Activated CD8-positive, alpha-beta memory T cell treated with anti-CD3 and anti-CD28 coated beads, Interleukin-2, amount 10 ng/mL, durations not matched to agents 7 days and 5 days (primary cell): ENCODE data around the gene TMEM255B. TPM values are rescaled to one million over a fixed set of nuclear protein-coding genes. Genes with fewer than 3 reads are reported as not detected.

Experiments
- ATAC-seq: fragments of 150-1000 bp; cut with Tn5 transposase; one replicate; pipeline ENCODE4 v1.10.0; 2021; ENCODE audit warnings: moderate library complexity
- CTCF ChIA-PET: fragments of 350-600 bp; sonication (Branson Sonifier 250); formaldehyde crosslinking; loops from one replicate; lab custom pipeline; 2021; ENCODE audit warnings: antibody characterized with exemption; lab: Charles Lee
- DNase-seq: peaks from one replicate; pipeline ENCODE4 v3.0.0-alpha.2; 2020
- H3K27ac Mint-ChIP-seq: one replicate; pipeline ENCODE4 v1.8.0; 2021; ENCODE audit warnings: mild to moderate bottlenecking, mixed read lengths
- H3K27me3 Mint-ChIP-seq: one replicate; pipeline ENCODE4 v1.8.0; 2021; ENCODE audit warnings: mixed read lengths
- H3K36me3 Mint-ChIP-seq: one replicate; pipeline ENCODE4 v1.8.0; 2021; ENCODE audit warnings: mild to moderate bottlenecking, mixed read lengths
- H3K4me1 Mint-ChIP-seq: one replicate; pipeline ENCODE4 v1.8.0; 2021; ENCODE audit warnings: mixed read lengths
- H3K4me3 Mint-ChIP-seq: one replicate; pipeline ENCODE4 v1.8.0; 2021; ENCODE audit warnings: mild to moderate bottlenecking, moderate library complexity, mixed read lengths
- H3K9me3 Mint-ChIP-seq: one replicate; pipeline ENCODE4 v1.8.0; 2022; ENCODE audit warnings: low read depth, mixed read lengths
- total RNA-seq, 2 experiments: library from RNA; stranded (reverse); gene quantifications; one replicate each; pipeline ENCODE4 v1.2.3, GENCODE V29; 2021

TMEM255B gene
- total RNA-seq, 2 experiments from 2014 or later: 0.87 to 1.3 TPM

DNA sequence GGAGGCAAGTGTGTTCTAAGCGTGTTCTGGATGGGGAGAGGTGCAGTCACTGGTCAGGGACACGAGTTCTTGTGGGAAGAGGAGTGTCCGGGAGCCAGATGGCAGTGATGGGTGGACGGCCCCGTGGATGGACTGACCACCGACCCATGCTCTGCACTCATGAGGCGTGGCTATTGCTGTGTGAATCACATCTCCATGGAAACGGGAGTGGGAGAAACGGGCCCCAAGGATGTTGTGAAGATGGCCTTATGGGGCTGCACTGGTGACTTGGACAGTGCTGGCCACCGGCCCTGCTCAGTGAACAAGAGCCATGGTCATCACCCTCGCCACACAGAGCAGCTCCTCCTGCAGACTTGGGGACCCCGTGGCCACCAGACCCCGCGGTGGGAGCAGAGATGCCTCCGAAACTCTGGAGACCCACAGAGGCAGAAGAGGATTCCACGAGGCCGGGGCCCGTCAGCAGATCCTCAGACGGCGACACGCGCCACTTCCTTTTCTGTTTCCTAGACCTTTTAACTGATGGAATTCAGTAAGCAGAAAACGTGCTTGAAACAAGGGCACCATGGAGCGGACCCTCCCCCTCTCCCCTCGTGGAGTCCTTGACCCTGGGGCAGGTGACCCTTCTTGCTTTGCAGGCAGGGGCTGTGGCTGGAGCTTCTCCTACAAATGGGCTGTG lies 57.4 kb downstream of the TMEM255B start:
- peak overlapping the region; percentile 79 for H3K4me3 Mint-ChIP-seq
- no peaks in the 10 kb centered on the region for H3K36me3 Mint-ChIP-seq
- H3K9me3 Mint-ChIP-seq: no peaks in the 10 kb centered on the region
- H3K4me1 Mint-ChIP-seq: peaks cover 19% of the 10 kb centered on the region
- H3K27me3 Mint-ChIP-seq: peaks cover 3% of the 10 kb centered on the region
- DNase-seq (no peak), ATAC-seq (peak; percentile 8)
- H3K27ac Mint-ChIP-seq: peak overlapping the region; percentile 46
- CTCF ChIA-PET: interaction anchor here (0.5 to 2.1 kb wide), 7 partner anchors 89 to 412 kb away, joined by 3 to 7 read pairs (median 3); no protein-coding TSS in a partner anchor

DNA sequence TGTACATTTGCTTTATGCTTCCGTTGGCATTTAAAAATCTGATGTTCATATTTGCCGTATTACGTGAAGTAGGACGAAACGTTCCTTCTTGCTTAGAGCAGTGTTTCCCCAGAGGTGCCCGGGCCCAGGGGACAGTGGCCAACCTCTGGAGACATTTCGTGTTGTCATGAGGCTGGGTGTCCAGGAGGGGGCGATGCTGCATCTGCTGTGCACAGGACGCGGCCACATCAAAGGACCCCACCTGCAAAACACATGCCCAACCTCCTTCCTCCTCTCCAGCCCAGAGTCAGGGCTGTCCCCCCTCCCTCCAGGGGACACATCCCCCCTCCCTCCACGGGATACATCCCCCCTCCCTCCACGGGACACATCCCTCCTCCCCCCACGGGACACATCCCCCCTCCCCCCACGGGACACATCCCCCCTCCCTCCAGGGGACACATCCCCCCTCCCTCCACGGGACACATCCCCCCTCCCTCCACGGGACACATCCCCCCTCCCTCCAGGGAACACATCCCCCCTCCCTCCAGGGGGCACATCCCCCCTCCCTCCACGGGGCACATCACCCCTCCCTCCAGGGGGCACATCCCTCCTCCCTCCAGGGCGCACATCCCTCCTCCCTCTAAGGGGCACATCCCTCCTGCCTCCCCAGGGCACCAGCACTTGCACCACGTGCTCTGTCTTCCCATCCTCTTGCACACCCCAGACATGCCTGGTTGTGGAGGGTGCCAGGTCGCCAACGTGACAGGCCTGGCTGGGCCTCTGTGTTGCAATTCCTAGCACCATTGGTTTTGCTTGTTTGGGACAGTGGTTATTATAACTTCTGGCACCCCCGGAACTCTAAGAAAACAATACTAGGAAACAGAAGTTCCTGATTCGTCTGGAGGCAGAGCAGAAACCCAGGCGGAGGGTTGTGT lies 58.2 kb downstream of the TMEM255B start:
- peak; percentile 81 for ATAC-seq
- H3K4me1 Mint-ChIP-seq: peaks cover 19% of the 10 kb centered on the region
- H3K27ac Mint-ChIP-seq: peak overlapping the region; percentile 46
- H3K27me3 Mint-ChIP-seq: peaks cover 3% of the 10 kb centered on the region
- H3K36me3 Mint-ChIP-seq: no peaks in the 10 kb centered on the region
- DNase-seq: peak; percentile 88
- CTCF ChIA-PET: interaction anchor here (0.5 to 2.1 kb wide), 6 partner anchors 88 to 411 kb away, joined by 3 to 7 read pairs (median 4); no protein-coding TSS in a partner anchor
- peak overlapping the region; percentile 59 for H3K4me3 Mint-ChIP-seq
- H3K9me3 Mint-ChIP-seq: no peaks in the 10 kb centered on the region

DNA sequence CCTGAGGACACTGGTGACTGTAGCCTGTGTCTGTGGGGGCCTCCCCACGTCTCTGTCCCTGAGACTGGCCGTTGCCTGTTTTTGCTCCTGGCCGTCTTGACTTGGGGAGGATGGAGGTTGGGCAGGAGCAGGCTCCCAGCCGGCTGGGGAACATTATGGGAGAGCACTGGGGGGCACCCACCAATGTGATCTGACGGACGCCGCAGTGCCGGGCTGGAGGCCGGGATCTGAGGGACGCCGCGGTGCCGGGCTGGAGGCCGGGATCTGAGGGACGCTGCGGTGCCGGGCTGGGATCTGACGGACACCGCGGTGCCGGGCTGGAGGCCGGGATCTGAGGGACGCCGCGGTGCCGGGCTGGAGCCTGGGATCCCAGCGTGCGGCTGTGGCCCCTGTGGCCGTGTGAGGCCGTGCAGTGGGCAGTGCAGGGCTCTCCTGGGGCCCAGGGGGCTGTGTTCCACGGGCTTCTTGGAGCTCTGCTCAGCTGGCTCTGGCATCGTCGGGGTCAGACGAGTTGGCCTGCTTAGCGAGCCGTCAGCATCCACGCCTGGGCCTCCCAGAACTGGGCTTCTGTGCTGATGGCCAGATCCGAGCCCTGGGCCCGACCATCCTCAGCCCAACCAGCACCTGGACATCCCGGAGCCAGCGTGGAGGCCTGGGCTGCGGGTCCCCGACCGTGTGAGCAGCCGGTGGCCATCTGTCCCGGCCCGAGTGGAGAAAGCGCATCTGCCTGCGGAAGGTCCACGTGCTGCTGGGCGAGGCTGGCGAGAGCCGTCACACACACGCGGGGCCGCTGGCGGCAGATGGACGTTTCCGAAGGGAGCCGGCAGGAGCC lies 59.0 kb downstream of the TMEM255B start:
- CTCF ChIA-PET: no interaction called here
- Mint-ChIP-seq H3K36me3 (no peaks in the 10 kb centered on the region), H3K27ac (no peak overlapping the region), H3K27me3 (peaks cover 3% of the 10 kb centered on the region), H3K4me3 (no peak overlapping the region), H3K9me3 (no peaks in the 10 kb centered on the region), H3K4me1 (peaks cover 19% of the 10 kb centered on the region)
- no peak for ATAC-seq
- no peak for DNase-seq

DNA sequence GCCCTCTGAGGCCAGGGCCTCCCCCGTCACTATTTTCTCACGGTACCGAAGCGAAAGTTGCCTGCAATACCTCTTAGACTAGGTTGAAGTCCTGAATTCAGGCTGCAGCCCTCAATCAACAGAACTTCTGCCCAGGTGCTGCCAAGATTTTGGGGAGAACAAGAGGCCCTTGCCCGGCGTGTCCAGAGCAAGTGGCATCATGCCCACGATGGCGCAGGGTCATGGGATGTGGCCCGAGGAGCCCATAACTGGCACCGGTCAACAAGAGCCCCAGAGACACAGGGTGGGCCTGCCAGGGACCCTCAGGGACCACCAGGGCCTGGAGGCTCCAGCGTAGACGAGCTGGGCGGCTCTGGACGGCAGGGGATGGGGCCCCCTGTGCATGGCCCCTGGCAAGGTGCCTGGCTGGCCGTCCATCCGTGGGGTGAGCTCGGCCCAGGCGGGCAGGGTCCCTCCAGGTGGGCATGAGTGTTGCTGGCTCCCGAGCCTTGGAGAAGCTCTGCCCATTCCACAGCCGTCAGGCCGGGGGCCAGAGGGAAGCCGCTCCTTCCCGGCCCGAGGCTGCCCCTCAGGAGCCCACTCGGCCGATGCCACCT lies 59.8 kb downstream of the TMEM255B start:
- DNase-seq (no peak), ATAC-seq (no peak)
- Mint-ChIP-seq H3K4me3 (no peak overlapping the region), H3K27ac (no peak overlapping the region), H3K36me3 (no peaks in the 10 kb centered on the region), H3K9me3 (no peaks in the 10 kb centered on the region), H3K4me1 (peaks cover 19% of the 10 kb centered on the region), H3K27me3 (peaks cover 3% of the 10 kb centered on the region)
- CTCF ChIA-PET: no interaction called here

DNA sequence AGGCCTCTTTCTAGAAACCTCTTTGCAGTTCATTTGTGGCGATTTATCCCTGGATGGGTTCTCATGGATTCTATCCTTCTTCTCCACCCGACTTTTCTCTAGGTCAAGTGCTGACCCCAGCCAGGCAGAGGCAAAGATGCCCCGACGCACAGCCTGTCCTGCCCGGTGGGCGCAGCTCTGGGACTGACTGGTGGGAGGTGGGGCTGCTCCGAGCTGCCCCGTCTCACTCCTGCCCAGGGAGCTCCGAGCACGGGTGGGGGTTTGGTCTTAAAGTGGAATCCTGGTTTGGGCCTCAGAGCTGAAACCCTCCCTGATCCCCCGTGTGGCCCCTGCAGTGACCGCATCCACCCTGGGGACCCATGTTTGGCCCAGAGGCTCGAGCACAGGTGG lies 60.3 kb downstream of the TMEM255B start:
- H3K36me3 Mint-ChIP-seq: no peaks in the 10 kb centered on the region
- peaks cover 3% of the 10 kb centered on the region for H3K27me3 Mint-ChIP-seq
- DNase-seq (no peak), ATAC-seq (no peak)
- H3K4me1 Mint-ChIP-seq: peaks cover 19% of the 10 kb centered on the region
- CTCF ChIA-PET: interaction anchor here (1.6 kb wide), 1 partner anchor 407 kb away, joined by 5 read pairs; no protein-coding TSS in a partner anchor
- H3K27ac Mint-ChIP-seq: no peak overlapping the region
- H3K4me3 Mint-ChIP-seq: no peak overlapping the region
- H3K9me3 Mint-ChIP-seq: no peaks in the 10 kb centered on the region

DNA sequence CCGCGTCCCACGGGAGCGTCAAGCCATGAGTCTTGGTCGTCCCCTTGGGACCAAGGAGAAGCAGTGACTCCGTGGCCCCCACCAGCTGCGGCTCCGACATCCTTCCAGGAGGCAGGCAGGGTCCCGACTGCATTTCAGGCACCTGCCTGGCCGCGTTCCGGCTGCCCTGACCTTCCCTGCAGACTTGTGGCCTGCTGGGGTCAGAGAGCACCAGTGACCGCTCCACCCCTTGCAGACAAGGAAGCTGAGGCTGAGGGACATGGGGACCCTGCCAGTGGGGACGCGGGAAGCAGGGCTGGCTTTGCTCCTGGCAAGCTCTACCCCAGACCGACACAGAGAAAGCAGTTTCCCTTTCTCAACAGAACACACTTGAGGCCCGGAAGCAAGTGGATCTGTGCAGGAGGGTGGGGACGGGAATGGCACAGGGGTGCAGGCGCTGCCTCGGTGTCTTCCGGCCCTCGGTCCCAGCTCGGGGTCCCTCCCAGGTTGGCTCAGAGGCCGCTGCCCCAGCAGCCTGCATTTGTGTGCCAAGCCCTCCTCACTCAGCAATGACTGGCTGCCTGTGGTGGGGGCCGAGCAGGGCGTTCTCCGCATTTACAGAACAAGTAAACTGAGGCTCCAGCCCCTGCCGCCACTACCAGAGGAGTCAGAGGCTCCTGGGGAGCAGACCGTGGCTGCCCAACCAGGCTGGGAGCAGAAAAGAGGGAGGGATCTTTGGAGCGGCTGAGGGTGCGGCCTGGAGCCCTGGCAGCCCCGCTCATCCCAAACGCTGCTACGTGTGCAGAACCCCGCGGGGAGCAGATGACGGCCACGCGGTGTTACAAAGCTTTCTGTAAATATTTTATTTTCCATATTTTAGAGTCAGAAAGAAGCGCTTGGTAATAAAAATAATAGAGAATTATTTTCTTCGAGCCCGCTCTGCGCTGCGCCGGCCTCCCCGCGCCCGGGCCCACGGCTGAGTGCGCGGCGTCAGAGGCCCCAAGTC lies 61.0 kb downstream of the TMEM255B start:
- CTCF ChIA-PET: interaction anchor here (1.6 kb wide), 1 partner anchor 406 kb away, joined by 5 read pairs; no protein-coding TSS in a partner anchor
- Mint-ChIP-seq H3K27ac (no peak overlapping the region), H3K4me3 (no peak overlapping the region), H3K27me3 (peaks cover 3% of the 10 kb centered on the region), H3K36me3 (no peaks in the 10 kb centered on the region), H3K4me1 (peaks cover 18% of the 10 kb centered on the region), H3K9me3 (no peaks in the 10 kb centered on the region)
- no peak for DNase-seq
- ATAC-seq: no peak

DNA sequence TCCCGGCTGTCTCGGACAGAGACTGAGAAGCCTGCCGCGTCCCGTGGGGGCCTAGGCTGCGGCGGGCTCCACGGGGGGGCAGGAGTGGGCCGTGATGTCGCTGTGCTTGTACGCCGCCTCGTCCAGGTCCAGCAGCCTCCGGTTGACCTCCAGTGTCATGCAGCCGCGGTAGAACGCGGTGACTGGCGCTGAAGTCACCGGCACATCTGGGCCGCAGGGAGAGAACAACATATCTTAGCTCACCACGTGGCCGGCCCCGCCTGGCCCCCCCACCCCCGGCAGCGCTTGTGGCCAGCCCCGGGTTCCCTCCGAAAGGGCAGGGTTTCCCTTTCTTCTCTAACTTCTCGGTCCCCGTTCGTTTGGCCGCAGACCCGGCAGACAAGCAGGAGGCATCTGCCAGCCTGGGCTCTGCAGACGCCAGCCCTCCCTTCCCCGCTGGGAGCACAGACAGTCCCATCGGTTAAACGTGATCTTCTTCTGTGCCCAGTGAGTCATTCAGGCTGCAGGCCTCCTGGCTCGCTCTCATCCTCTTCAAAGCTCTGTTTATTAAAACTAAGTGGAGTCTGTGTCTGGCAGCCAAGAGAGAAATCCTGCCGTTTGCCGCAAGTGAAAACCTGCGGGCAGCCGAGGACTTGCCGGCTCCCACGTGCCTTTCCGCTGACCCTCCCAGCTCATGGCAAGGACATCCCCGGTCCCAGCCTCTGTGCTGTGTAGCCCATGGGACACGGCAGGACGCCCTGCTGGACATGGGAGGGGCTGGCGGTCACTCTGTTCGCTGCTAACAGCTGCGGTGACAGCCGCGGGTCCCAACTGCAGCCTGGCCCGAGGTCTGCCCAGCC lies 62.0 kb downstream of the TMEM255B start:
- peaks cover 11% of the 10 kb centered on the region for H3K4me1 Mint-ChIP-seq

DNA sequence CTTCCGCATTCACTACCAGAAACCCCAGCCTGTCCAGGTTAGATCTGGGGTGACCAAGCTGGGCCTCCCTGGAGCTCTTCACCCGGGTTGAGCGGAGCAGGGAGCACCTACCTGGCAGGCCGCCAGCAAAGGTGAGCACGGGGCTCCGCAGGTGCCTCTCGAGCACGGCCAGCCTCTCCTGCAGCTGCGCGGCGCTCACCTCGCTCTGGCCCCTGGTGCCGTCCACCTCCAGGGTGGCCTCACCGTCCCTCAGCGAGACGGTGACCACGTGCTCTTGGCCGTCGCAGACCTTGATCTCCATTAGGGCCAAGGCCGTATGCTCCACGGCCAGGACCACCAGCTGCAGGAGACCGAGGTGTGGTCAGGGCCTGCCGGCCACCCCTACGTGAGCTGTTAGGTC lies 62.8 kb downstream of the TMEM255B start:
- Mint-ChIP-seq H3K4me1 (peaks cover 3% of the 10 kb centered on the region), H3K27me3 (peaks cover 1% of the 10 kb centered on the region), H3K9me3 (no peaks in the 10 kb centered on the region), H3K36me3 (no peaks in the 10 kb centered on the region), H3K4me3 (no peak overlapping the region), H3K27ac (no peak overlapping the region)
- CTCF ChIA-PET: no interaction called here
- DNase-seq (no peak), ATAC-seq (no peak)

More for the DNA sequence above, 62.0 kb downstream of the TMEM255B start:
- ATAC-seq (no peak), DNase-seq (no peak)
- H3K27me3 Mint-ChIP-seq: peaks cover 3% of the 10 kb centered on the region
- no peaks in the 10 kb centered on the region for H3K9me3 Mint-ChIP-seq
- CTCF ChIA-PET: interaction anchor here (1.6 kb wide), 1 partner anchor 405 kb away, joined by 5 read pairs; no protein-coding TSS in a partner anchor
- no peak overlapping the region for H3K27ac Mint-ChIP-seq
- H3K4me3 Mint-ChIP-seq: no peak overlapping the region
- H3K36me3 Mint-ChIP-seq: no peaks in the 10 kb centered on the region

DNA sequence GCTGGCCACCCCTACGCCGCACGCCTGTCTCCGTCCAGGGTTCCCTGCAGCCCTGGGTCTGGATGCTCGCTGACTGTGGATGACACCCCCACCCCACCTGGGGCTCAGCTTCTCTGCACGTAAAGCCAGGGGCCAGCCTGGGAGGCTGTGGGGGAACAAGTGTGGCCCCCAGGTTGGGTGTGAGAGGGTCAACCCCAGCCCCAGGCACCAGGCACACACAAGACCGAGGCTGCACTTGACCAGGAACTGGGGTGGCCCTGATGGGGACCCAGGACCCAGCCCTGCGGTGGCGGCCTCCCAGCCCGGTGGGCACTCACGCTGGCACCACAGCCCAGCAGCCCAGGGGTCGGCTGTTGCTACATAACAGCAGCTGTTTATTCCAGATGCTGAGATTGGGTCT lies 63.2 kb downstream of the TMEM255B start:
- Mint-ChIP-seq H3K27ac (no peak overlapping the region), H3K4me3 (no peak overlapping the region), H3K27me3 (no peaks in the 10 kb centered on the region), H3K9me3 (no peaks in the 10 kb centered on the region), H3K4me1 (no peaks in the 10 kb centered on the region), H3K36me3 (no peaks in the 10 kb centered on the region)
- DNase-seq (no peak), ATAC-seq (no peak)
- CTCF ChIA-PET: no interaction called here

DNA sequence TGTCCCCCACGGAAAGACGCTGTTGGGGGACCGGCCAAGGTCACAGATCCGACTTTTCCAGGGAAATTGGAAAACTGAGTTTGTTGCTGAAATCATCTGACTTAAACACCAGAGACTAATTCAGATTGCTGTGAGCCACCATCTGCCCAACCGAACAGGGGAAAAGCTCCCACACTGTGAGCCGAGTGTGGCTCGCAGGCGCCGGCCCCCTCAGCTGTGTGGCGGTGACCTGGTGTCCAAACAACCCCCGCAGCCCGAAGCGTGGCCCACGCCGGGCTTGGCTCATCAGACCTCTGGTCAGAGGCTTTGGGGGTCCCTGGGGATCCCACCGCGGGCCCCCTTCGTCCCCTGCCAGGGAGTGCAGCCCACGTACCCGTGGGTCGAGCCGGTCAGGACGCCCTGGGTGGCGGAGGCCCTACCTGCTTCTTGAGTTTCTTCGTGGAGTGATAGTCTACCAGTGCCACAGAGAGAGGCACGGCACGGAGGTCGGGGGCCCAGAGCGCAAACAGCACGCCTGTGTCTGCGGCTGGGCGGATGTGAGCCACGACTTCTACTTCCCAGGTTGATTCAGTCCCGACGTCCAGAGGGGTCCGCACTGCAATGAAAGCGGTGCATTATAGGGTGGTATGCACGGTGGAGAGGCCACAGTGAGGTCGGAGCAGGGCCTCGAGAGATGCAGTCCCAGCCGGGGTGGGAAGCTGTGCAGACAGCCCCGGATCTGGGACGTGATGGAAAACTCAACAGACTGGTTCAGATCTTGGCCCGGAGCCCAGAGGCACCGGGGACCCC lies 64.1 kb downstream of the TMEM255B start:
- ATAC-seq: no peak
- H3K27ac Mint-ChIP-seq: no peak overlapping the region
- no peak overlapping the region for H3K4me3 Mint-ChIP-seq
- H3K9me3 Mint-ChIP-seq: no peaks in the 10 kb centered on the region
- DNase-seq: no peak
- H3K27me3 Mint-ChIP-seq: no peaks in the 10 kb centered on the region
- H3K4me1 Mint-ChIP-seq: no peaks in the 10 kb centered on the region
- CTCF ChIA-PET: no interaction called here
- no peaks in the 10 kb centered on the region for H3K36me3 Mint-ChIP-seq

DNA sequence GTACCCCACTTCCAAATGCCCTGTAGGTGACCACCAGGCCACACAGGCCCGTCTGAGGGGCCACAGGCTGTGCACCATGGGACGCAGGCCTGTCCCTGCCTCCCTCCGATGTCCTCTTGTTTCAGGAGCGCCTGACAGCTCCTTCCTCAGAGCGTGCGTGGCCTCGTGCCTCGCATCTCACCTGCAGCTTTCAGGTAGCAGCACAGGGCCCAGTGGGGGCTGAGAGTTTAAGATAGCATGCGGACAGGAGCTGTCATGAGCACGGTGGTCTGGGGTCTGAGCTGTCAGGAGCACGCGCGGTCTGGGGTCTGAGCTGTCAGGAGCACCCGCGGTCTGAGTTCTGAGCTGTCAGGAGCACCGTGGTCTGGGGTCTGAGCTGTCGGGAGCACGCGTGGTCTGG lies 64.7 kb downstream of the TMEM255B start:
- H3K4me1 Mint-ChIP-seq: no peaks in the 10 kb centered on the region
- H3K27ac Mint-ChIP-seq: no peak overlapping the region
- no peaks in the 10 kb centered on the region for H3K27me3 Mint-ChIP-seq
- ATAC-seq (no peak), DNase-seq (no peak)
- no peaks in the 10 kb centered on the region for H3K9me3 Mint-ChIP-seq
- CTCF ChIA-PET: no interaction called here
- H3K36me3 Mint-ChIP-seq: no peaks in the 10 kb centered on the region
- H3K4me3 Mint-ChIP-seq: no peak overlapping the region
